Measurements from ENCODE around the gene ZBTB7C.

ZBTB7C gene

GRCh38 chr18:48048251-48048650 lies 360.9 kb downstream of the ZBTB7C start:
- no peak for DNase-seq

- DNase-seq: no peak
Measured at GRCh38 chr18:48046843-48047242, 362.3 kb downstream of the ZBTB7C start.

GRCh38 chr18:48045744-48046143 lies 363.4 kb downstream of the ZBTB7C start:
- DNase-seq: no peak

GRCh38 chr18:48044944-48045343 lies 364.2 kb downstream of the ZBTB7C start:
- DNase-seq: no peak

GRCh38 chr18:48043166-48043565 lies 366.0 kb downstream of the ZBTB7C start:
- no peak for DNase-seq

GRCh38 chr18:48042431-48042830 lies 366.8 kb downstream of the ZBTB7C start:
- no peak for DNase-seq

- DNase-seq: no peak
Measured at GRCh38 chr18:48040457-48041110, 368.6 kb downstream of the ZBTB7C start.

- DNase-seq: no peak
Measured at GRCh38 chr18:48039769-48040215, 369.4 kb downstream of the ZBTB7C start.

GRCh38 chr18:48038636-48039035 lies 370.5 kb downstream of the ZBTB7C start:
- no peak for DNase-seq

- DNase-seq: peak; percentile 53 to 81
Measured at GRCh38 chr18:48037481-48038271, 371.5 kb downstream of the ZBTB7C start.

GRCh38 chr18:48036641-48037421 lies 372.4 kb downstream of the ZBTB7C start:
- DNase-seq: peak; percentile 67 to 72

- DNase-seq: peak; percentile 58 to 72
Measured at GRCh38 chr18:48036226-48036625, 373.0 kb downstream of the ZBTB7C start.

GRCh38 chr18:48035556-48035860 lies 373.7 kb downstream of the ZBTB7C start:
- no peak for DNase-seq

- no peak for DNase-seq
Measured at GRCh38 chr18:48034651-48035555, 374.3 kb downstream of the ZBTB7C start.

- no peak for DNase-seq
Measured at GRCh38 chr18:48033790-48034650, 375.2 kb downstream of the ZBTB7C start.

- no peak for DNase-seq
Measured at GRCh38 chr18:48032876-48033789, 376.1 kb downstream of the ZBTB7C start.

GRCh38 chr18:48031641-48032040 lies 377.5 kb downstream of the ZBTB7C start:
- DNase-seq: no peak

GRCh38 chr18:48030616-48031480 lies 378.3 kb downstream of the ZBTB7C start:
- DNase-seq: peak; percentile 89 to 91

GRCh38 chr18:48029296-48029986 lies 379.7 kb downstream of the ZBTB7C start:
- no peak for DNase-seq

Data from SHP77 (cell line).